Epithelial cell of proximal tubule (primary cell): Measurements from ENCODE around the gene ZFR. TPM values are rescaled to one million over a fixed set of nuclear protein-coding genes. Genes with fewer than 3 reads are reported as not detected.

Experiments used
- DNase-seq: peaks from one replicate; pipeline ENCODE4 v3.0.0-alpha.2; 2011; ENCODE audit warnings: low read depth
- H3K4me3 ChIP-seq: 2 replicates; pipeline ENCODE4 v1.5.1; 2011; ENCODE audit warnings: low read depth, mild to moderate bottlenecking, low read length
- CTCF ChIP-seq: conservative IDR thresholded peaks from 2 replicates; pipeline ENCODE4 v1.5.1; 2012; ENCODE audit warnings: low read depth, mild to moderate bottlenecking, low read length
- total RNA-seq: library from RNA; depleted of rRNA; stranded (reverse); fragments of >200 nt; gene quantifications from 2 replicates; pipeline ENCODE4 v1.2.3, GENCODE V29; 2015

Gene ZFR
- total RNA-seq: 38.6 and 54.7 TPM in 2 replicates

GRCh38 chr5:32444431-32445286 lies at the start of gene ZFR:
Gene ZFR, minus strand, starts transcription at chr5:32444740. Its CDS starts 82 bp downstream, at chr5:32444658.
- TF ChIP-seq CTCF: no peak
- H3K4me3 ChIP-seq: peak within 1 kb of the TSS; percentile 87
- DNase-seq: peak; percentile 4

- TF ChIP-seq CTCF: no peak
- no peak for DNase-seq
Measured at GRCh38 chr5:32490972-32491557, 46.5 kb upstream of the ZFR start.

GRCh38 chr5:32489791-32490562 lies 45.4 kb upstream of the ZFR start:
- DNase-seq: no peak
- peak; percentile 78 for TF ChIP-seq CTCF
- H3K4me3 ChIP-seq: no peak overlapping the region

More at GRCh38 chr5:32490972-32491557, 46.5 kb upstream of the ZFR start:
- no peak overlapping the region for H3K4me3 ChIP-seq

GRCh38 chr5:32487424-32487823 lies 42.9 kb upstream of the ZFR start:
- no peak overlapping the region for H3K4me3 ChIP-seq
- TF ChIP-seq CTCF: no peak
- DNase-seq: no peak

GRCh38 chr5:32487008-32487407 lies 42.5 kb upstream of the ZFR start:
- no peak for DNase-seq
- TF ChIP-seq CTCF: no peak
- H3K4me3 ChIP-seq: no peak overlapping the region

GRCh38 chr5:32482193-32482592 lies 37.7 kb upstream of the ZFR start:
- TF ChIP-seq CTCF: no peak
- no peak overlapping the region for H3K4me3 ChIP-seq

More at GRCh38 chr5:32482193-32482592, 37.7 kb upstream of the ZFR start:
- no peak for DNase-seq
